ENCODE data around the gene CKMT1A.
"Not testable (repeated sequence)": the region's sequence is repeated elsewhere in the genome, so short reads cannot be mapped to it uniquely, and the experiment has no call there.

CKMT1A gene

DNA sequence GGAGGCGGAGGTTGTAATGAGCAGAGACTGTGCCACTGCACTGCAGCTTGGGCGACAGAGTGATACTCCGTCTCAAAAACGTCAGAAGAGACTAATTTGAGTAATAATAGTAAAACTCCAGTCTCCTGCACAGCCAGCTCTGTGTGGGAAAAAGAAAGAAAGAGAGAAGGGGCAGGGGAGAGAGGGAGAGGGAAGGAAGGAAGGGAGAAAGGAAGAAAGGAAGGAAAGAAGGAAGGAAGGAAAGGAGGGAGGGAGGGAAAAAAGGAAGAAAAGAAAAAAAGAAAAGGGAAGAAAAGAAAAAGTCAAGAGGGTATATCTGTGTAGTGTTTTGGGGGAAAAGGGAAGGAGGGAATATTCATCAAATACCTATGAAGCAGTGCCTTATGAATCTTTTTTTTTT is 29.5 kb downstream of the CKMT1A start:
- no peaks in the 10 kb centered on the region for H3K4me1 Mint-ChIP-seq (ENCODE audit: low read depth)
- H3K27me3 Mint-ChIP-seq = peaks cover 6% of the 10 kb centered on the region
- no peak overlapping the region for H3K4me3 Mint-ChIP-seq
- intact Hi-C loops (cut with micrococcal nuclease) = no loop called here
- no peaks in the 10 kb centered on the region for H3K36me3 Mint-ChIP-seq (ENCODE audit: low read depth)
- no peak overlapping the region for H3K27ac Mint-ChIP-seq
- no peaks in the 10 kb centered on the region for H3K9me3 Mint-ChIP-seq

DNA sequence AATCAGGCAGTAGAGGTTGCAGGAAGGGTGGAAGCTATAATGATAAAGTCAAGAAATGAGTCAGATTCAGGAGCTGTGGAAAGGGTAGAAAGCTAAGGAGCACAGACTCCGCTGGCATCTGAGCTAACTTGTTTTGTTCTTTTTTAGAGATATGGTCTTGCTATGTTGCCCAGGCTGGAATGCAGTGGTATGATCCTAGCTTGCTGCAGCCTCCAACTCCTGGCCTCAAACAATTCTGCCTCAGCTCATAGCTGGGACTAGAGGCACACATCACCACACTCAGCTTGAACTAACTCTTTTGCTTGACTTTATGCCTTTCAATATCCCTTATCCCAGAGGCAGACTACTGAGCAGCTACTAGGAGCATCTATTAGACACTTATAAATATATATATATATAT is 32.6 kb downstream of the CKMT1A start:
- H3K36me3 Mint-ChIP-seq (ENCODE audit: low read depth); H3K4me3 Mint-ChIP-seq; H3K27me3 Mint-ChIP-seq; intact Hi-C loops (cut with micrococcal nuclease); H3K9me3 Mint-ChIP-seq; H3K27ac Mint-ChIP-seq; H3K4me1 Mint-ChIP-seq (ENCODE audit: low read depth): not testable (repeated sequence)

- H3K36me3 Mint-ChIP-seq (ENCODE audit: low read depth); H3K4me1 Mint-ChIP-seq (ENCODE audit: low read depth); intact Hi-C loops (cut with micrococcal nuclease); H3K9me3 Mint-ChIP-seq; H3K4me3 Mint-ChIP-seq; H3K27ac Mint-ChIP-seq; H3K27me3 Mint-ChIP-seq: not testable (repeated sequence)
Measured at GRCh38 chr15:43728053-43728725, 34.5 kb downstream of the CKMT1A start.

DNA sequence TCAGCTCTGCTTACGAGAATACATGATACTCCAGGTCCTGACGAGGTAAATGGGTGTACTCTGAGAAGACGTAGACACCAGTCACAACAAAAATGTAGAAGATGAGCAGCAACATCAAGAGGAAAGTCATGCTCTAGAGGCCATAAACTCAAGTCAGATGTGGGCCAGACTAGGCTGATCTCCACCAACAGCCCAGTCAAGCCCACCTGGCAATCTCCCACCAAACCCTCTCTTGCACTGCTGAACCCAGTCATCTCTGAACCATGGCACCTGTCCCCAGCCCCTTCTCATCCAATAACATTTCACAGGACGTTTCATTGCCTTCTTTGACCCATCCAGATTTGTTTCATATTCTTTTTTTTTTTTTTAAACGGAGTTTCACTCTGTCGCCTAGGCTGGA is 41.8 kb downstream of the CKMT1A start:
- Mint-ChIP-seq H3K27ac (no peak overlapping the region), H3K4me3 (no peak overlapping the region), H3K36me3 (ENCODE audit: low read depth) (no peaks in the 10 kb centered on the region), H3K27me3 (peaks cover 7% of the 10 kb centered on the region), H3K9me3 (no peaks in the 10 kb centered on the region), H3K4me1 (ENCODE audit: low read depth) (no peaks in the 10 kb centered on the region)
- intact Hi-C loops (cut with micrococcal nuclease) = no loop called here

DNA sequence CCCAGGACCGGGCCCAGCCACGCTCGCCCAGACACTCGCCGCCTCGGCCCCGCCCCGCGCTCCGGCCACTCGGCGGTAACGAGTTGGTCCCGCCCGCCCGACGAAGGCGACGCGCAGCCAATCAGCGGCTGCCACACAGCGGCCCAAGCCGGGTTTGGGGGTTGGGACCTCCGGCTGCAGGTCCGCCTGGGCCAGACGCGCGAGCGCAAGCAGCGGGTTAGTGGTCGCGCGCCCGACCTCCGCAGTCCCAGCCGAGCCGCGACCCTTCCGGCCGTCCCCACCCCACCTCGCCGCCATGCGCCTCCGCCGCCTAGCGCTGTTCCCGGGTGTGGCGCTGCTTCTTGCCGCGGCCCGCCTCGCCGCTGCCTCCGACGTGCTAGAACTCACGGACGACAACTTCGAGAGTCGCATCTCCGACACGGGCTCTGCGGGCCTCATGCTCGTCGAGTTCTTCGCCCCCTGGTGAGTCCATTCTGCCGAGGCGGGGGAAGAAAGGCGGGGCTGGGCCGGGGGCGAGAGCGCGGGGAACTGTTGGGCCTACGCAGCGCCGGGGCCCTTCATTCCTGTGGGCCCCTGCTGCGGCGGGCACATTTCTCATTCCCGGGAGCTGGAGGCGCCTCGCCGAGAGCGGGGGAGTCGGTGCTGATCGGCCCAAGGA is 52.7 kb downstream of the CKMT1A start, which contains the start of gene PDIA3:
TSS of gene PDIA3 (plus strand) at position 194 of the 658 bp plus-strand sequence. CDS start at position 296, 102 bp downstream.
- H3K27me3 Mint-ChIP-seq; intact Hi-C loops (cut with micrococcal nuclease); H3K9me3 Mint-ChIP-seq: not testable (repeated sequence)
- Mint-ChIP-seq H3K27ac (peak within 1 kb of the TSS; percentile 99), H3K4me1 (ENCODE audit: low read depth) (peaks cover 31% of the 10 kb centered on the region), H3K4me3 (peak within 1 kb of the TSS; percentile 89), H3K36me3 (ENCODE audit: low read depth) (peaks cover 45% of the 10 kb centered on the region)

DNA sequence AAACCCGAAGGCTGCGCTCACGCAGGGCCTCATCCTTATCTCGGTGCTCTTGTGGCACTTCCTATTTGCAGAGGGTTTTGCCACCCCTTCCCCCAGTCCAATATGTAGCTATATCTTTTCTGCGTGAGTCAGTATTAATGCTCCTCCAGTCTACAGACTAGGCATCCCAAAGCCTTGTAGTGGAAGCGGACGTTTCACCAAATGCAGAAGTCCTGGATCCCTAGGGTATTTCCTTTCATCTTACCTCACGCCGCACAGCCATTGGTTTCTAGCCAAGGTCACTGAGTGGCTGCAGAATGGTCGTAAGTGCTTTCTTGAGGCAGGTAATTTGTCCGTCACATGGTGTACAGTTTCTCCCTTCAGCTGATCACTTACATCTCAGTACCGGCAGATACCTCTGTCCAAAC is 53.2 kb downstream of the CKMT1A start:
- H3K27me3 Mint-ChIP-seq; H3K9me3 Mint-ChIP-seq; intact Hi-C loops (cut with micrococcal nuclease): not testable (repeated sequence)
- H3K36me3 Mint-ChIP-seq (ENCODE audit: low read depth) = peaks cover 51% of the 10 kb centered on the region
- peak overlapping the region; percentile 99 for H3K27ac Mint-ChIP-seq
- peaks cover 35% of the 10 kb centered on the region for H3K4me1 Mint-ChIP-seq (ENCODE audit: low read depth)
- peak overlapping the region; percentile 89 for H3K4me3 Mint-ChIP-seq

DNA sequence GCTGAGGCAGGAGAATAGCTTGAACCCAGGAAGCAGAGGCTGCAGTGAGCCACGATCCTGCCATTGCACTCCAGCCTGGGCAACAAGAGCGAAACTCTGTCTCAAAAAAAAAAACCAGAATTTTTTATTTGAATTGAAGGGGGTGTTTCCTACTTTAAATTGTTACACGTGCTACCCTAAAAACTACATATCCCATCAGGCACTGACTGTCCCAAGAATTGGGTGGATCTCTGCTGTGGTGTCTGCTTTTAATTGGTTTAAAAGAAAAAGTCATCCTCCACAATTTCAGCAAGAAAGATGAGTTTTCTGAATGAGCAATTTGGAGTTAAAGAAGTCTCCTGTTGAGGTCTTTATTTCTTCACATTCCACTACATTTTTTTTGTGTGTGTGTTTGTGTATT is 54.7 kb downstream of the CKMT1A start:
- no peaks in the 10 kb centered on the region for H3K9me3 Mint-ChIP-seq
- no peaks in the 10 kb centered on the region for H3K27me3 Mint-ChIP-seq
- H3K4me1 Mint-ChIP-seq (ENCODE audit: low read depth) = peaks cover 39% of the 10 kb centered on the region
- H3K27ac Mint-ChIP-seq = peak overlapping the region; percentile 99
- H3K36me3 Mint-ChIP-seq (ENCODE audit: low read depth) = peaks cover 65% of the 10 kb centered on the region
- intact Hi-C loops (cut with micrococcal nuclease) = no loop called here
- H3K4me3 Mint-ChIP-seq = peak overlapping the region; percentile 89

All from dendritic cell treated with granulocyte-macrophage colony-stimulating factor and Interleukin-4, amounts not matched to agents 40 ng/mL and 50 ng/mL, for 4 days (primary cell).